Right ventricle myocardium inferior (tissue), 1 donor: ENCODE results near the gene QSOX2. TPM values are rescaled to one million over a fixed set of nuclear protein-coding genes. Genes with fewer than 3 reads are reported as not detected.

ENCODE experiments used
- ATAC-seq: fragments of 200-7000 bp; cut with Tn5 transposase; one replicate; pipeline ENCODE4 v1.9.1; 2020; ENCODE audit warnings: mild to moderate bottlenecking, moderate library complexity
- DNase-seq: peaks from one replicate; pipeline ENCODE4 v3.0.0; 2021; ENCODE audit errors: missing footprints
- intact Hi-C: fragments of 100-400 bp; cut with DNase I; formaldehyde crosslinking; loops from one replicate; pipeline ENCODE4 v1.11.0; 2022
- total RNA-seq: library from RNA; stranded (reverse); fragmentation: NEBNext Ultra II Directional; extraction: Animal tissue kit (Norgen Biotek cat#: 25700); gene quantifications from one replicate; pipeline ENCODE4 v1.2.1, GENCODE V29; 2021
- donor health status: DM: no; HTN: yes; CAD: no; lungs with severe emphysema.

The QSOX2 gene
- total RNA-seq, 1 donor from 2014 or later = 8.3 TPM

DNA sequence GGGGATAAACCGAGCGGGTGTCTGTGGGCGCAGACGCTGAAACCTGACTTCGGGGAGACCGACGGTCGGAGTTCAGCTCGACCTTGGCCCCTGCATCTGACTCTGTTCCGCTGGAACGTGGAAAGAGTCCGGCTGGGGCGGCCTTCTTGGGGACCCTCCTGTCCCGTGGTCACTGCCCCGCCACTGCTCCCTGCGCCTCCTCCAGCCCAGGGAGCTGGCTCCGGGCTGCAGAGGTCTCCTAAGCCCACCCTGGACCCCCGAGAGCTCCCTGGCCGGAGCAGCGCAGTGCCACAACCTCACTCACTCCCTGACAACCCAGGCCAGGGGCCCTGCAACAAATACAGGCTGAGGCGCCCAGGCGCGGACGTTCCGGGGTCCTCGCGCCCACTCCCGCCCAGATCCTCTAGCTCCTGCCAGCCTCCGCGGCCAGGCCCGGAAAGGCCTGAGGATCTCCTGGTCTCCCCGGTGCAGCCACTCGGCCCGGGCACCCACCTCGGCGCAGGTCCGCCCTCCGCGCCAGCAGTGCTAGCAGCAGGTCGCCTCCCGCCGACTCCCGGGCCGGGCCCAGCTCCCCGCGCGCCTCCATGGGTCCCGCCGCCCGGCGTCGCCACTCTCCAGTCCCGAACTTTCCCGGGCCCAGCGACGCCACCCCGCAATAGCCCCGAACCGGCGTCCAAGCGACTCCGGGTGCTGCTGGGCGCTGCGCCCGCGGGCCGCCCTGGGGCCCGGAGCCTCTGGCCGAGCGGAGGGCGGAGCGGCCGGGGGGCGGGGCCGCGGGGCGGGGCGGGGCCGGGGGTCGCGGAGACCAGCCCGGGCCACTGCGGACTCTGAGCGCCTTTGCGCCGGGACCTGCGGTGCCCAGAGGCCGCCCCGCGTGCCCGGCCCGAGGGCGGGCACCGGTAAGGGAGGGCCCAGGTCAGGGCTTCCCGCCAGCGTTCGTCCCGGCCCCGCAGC is 42.9 kb downstream of the QSOX2 start:
- DNase-seq (peak; percentile 55), ATAC-seq (no peak)
- intact Hi-C loops = no loop called here

DNA sequence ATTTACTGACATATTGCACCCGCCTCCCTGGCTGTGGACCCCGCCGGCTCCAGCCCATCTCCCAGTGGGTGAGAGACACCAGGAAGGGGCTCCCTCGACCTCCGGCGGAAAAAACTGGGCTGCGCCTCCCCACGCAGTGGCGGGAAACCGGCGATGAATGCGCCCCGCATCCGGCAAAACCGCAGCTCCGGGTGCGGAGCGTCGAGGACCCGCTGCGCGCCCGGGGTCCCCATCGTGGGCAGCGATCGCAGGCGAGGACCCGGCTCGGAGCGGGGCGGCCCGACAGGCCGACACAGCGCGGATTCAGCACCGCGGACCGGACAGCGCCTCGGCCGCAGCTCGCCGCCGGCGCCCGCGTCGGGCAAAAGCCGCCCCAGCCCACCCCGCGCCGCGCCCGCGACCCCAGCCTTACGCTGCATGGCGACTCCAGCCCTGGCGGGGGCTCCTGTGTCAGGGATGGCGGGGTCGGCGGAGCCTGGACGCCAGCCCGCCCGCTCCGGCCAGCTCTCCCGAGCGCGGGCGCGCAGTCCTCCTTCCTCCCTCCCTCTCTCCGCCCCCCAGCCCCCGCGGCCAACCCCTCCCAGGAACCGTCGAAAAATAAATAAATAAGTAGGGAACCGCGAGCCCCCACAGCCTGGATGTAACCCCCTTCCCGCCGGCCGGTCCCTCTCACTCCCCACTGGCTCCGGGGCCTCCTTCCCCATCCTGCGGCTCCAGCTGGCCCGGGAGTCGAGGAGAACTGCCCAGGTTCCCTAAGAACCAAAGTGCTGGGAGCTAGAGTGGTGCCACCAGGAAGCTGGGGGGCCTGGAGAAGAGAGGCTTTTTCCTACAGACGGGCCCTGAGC is 43.8 kb downstream of the QSOX2 start:
- intact Hi-C loops = no loop called here
- ATAC-seq = no peak
- DNase-seq = peak; percentile 40

DNA sequence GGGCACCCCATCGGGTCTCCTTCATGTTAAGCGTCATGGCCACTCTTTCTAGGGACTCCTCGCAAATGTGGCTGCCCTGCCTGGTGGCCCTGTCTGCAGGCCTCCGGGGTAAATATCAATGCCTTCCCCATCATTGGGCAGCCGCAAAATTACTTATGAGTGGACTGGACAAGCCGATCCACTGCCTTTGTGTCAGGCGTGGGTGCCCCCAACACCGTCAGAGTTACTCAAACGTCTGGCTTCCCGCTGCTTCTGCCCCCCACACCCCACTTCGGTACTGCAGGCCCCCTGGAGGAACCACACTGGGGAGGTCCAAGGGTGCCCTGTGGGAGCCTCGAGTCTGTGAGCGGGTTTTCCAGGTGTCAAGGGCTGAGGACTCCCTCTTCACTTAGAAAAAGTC is 44.4 kb downstream of the QSOX2 start:
- intact Hi-C loops = no loop called here
- DNase-seq = peak; percentile 23
- ATAC-seq = no peak

DNA sequence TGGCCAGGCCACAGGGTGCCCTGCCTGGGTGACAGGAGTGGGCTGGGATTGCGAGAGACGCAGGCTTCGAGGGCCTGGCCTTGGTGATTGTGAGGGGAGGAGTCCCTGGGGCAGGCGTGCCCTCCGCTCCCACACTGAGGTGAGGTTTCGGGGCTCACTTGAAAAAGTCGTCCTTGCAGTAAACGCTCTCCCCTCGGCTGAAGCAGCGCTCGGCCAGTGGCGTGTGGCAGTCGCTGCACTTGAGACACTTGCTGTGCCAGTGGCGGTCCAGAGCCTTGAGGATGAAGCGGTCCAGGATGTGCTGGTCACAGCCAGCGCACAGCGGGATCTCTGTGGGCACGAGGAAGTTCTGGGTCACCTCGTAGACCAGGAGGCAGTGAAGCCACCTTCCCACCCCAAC is 45.2 kb downstream of the QSOX2 start:
- intact Hi-C loops = no loop called here
- ATAC-seq (no peak), DNase-seq (peak; percentile 37)

DNA sequence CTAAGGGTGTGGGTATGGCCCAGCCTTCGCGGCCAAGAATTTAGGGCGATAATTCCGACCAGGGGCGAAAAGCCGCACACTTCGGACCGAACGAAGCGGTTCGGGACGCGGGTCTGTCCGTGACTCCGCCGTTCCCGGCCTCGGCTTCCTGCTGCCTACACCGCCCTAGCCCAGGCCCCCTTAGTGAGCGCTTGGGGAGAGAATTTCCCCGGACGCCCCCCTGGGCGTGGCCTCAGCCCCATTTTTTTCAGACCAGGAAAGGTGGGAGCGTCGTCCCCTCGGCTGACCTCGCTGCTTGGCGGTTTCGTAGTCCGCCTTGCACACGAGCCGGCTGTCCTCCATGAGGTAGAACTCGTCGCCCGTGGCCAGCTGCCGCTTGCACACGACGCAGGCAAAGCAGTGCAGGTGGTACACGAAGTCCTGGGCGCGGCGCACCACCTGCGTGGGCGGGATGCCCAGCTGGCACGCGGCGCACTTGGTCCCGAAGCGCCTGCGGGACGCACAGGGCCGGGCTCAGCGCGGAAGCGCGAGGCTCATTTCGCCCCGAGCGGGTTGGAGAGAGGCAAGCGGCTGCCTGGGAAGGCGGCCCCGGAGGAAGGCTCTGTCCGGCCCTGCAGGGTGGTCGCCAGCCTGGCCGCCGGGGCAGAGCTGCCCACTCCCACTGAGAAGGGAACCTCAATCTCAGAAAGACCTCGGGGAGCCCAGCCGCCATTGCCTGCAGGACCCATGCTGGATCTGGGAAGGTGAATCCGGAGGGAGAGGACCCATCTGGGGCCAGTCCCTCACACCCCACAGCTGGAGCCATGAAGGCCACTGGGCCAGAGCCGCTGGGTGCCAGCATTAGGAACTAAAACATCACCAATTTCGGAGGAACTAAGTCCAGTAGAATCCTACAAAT is 46.0 kb downstream of the QSOX2 start:
- intact Hi-C loops = no loop called here
- peak; percentile 52 for DNase-seq
- ATAC-seq = no peak

DNA sequence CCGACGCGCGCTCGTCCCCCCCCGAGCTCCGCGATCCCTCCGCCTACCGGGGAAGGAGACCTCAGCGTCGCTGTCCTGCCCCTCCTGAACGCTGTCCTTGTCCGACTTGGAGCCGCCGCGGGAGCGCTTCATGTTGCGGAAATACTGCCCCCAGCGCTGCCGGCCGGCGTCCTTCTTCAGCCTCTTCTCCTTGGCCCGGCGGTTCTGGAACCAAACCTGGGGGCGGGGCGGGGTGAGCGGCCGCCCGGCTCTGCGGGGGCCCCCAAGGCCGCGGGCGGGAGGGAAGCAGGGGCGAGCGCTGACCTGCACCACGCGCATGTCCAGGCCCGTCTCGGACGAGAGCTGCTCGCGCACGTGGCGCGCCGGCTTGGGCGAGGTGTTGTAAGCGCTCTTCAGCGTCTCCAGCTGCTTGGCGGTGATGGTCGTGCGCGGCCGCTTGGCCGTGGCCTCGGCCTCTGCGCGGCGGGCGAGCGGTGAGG is 47.0 kb downstream of the QSOX2 start:
- DNase-seq = peak; percentile 32
- no peak for ATAC-seq
- intact Hi-C loops = no loop called here

DNA sequence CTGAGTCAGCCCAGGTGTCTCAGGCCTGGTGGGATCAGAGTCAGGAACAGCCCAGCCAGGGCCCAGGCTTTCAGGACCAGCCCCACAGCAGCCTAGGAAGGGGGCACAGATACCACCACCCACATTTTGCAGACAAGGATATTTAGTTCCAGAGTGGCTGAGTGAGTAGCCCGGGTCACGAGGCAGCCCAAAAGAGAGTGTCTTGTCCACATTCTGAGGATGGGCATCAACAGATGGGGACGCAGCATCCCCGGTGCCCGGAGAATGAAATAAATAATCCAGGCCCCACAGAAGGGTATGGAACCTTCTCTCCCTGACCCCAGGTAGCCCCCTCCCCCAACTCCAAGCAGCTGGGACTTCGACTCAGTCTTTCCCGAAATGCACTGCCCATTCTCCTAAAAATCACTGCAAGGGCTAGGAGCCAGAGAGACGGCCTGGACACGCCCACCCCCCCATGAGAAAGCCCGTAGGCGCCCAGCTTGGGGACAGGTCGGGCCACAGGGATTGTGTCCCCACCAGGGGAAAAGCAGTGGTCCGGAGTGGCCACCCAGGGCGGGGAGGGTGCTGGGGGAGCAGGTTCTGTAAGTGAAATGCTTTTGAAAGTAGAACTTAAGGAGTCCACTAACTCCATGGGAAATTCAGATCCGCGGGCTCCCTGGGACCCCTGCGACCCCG is 47.5 kb downstream of the QSOX2 start:
- intact Hi-C loops = no loop called here
- ATAC-seq (no peak), DNase-seq (peak; percentile 39)

DNA sequence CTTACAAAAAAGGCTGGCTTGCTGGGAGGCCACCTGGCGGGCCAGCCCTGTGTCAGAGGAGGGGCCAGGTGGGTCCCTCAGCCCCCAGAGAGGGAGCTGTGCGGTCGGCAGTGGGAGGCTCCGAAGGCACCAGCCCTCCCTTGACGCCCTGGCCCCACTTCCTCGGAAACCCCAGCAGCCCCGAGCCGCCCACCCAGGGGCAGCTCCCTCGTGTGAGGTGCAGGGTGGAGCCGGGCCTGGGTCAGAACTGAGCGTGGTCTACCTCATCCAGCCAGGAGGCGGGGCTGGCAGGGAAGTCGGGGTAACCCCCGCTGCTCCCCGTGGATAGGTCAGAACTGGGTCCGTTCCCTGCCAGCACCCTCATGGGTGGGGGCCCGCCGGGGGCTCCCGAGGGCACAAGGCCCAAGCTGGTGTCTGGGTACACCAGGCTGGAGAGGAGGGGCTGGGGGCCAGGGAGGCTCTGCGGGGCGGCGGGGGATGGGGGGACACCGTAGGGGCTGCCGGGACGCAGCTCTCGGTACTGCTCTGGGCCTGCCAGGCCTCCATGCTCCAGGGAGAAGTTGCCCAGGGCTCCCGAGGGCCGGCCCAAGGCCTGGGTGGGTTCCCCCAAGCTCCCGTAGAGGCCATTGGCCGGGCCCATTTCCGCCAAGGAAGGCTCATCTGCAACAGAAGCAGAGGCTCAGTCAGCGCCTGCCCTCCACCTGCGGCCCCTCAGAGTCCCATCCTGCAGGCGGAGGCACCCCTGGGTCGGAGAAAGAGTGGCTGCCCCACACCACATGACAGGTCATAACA is 48.3 kb downstream of the QSOX2 start:
- ATAC-seq (no peak), DNase-seq (peak; percentile 23)
- intact Hi-C loops = no loop called here

DNA sequence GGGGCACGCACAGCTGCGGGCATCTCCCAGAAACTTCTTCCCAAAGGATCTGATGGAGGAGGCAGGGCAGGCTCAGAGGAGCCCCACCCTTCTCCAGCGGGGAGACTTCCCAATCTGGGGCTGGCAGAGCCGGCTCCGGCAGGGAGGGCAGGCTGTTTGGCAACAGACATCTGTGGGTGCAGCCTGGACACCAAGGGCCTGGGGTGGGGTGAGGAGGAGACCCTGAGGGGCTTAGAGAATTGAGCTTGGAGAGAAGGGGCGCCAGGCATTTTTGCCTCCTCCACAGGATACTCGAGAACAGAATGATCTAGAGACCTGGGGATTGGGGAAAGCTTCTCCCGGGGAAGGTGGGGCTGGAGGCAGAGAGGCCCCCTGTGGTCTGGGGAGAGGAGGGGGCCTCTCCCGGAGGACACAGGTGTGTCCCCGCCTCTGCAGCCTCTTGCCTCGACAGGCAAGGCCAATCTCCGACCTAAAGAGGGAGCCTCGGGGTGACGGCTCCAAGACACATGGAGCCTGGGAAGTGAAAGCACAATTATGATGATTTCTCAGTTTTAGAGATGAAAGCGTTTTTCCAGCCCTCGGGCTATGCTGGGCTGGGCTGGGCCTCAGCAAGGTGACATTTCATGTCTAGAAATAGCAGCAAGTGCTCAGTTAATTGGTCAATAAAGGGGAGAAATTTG is 49.1 kb downstream of the QSOX2 start:
- intact Hi-C loops = no loop called here
- DNase-seq = peak; percentile 60
- no peak for ATAC-seq

DNA sequence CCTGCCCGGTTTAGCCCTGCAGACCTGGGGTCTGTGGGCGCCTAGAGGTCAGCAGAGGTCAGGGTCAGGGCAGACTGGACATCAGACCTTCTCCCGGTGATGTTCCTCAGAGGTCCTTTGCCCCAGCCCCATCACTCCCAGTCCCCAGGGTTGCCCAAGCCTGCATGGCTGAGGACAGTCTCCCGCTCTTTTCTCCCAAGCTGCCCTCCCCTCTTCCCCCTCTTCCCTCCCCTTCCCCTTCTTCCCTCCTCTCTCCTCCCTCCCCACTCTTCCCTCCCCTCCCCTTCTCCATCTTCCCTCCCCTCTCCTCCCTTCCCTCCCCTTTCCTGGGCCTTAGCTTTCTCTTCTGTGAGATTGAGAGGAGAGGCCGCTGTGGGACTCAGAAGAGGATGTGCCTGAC is 51.1 kb downstream of the QSOX2 start:
- intact Hi-C loops = no loop called here
- ATAC-seq = no peak
- DNase-seq = no peak

DNA sequence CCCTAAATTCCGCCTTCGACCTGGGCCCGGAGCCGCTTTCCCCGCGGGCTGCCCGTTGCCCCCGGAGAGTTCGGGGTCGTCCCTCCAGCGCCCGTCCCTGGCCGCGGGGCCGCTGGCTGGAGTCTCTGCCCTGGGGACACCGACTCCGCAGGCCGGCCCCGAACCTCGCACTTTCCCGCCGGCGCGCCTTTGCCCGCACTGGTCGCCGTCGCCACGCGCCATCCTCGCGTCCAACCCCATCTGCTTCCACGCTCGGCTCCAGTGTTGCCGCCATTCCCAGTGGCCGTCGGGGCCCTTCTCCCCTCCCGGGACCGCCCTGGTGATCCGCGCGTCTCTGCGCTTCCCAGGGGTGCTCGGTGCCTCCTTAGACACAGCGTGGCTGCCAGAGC is 51.7 kb downstream of the QSOX2 start:
- intact Hi-C loops = no loop called here
- ATAC-seq (no peak), DNase-seq (peak; percentile 6)

DNA sequence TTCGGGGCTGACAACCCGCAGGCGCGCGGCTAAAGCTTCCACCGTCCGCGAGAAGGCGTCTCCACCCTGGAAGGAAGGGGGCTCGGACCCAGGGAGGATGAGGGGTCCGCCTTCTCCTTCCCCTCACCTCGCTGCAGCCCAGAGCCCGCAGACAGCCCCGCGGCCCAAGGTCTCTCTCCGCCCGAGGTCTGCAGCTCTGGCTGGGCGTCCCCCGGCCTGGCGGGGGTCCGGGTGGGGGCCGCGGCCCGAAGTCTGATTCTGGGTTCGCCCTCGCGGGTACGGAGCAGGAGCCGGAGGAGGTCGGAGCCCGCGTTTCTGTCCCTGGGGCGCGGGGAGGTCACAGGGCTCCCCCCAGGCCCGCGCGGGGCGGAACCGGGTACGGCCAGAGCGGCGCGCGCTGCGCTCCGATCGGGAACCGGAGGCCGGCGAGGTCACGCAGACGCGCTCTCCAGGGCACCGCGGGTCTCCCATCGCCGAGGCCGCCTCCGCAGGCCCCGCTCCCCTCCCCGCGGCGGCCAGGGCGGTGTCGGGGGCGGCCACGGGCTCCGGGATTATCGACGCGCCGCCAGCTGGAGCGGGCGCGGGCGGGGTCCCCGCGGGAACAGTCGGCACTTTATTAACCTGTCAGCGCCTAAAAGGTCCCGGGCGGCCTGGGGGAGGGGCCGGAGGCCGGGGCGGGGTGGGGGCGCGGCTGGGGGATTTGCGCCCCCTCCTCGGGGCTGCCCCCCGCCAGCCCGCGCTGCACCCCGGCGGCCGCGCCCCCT is 52.3 kb downstream of the QSOX2 start:
- no peak for DNase-seq
- intact Hi-C loops = no loop called here
- no peak for ATAC-seq

DNA sequence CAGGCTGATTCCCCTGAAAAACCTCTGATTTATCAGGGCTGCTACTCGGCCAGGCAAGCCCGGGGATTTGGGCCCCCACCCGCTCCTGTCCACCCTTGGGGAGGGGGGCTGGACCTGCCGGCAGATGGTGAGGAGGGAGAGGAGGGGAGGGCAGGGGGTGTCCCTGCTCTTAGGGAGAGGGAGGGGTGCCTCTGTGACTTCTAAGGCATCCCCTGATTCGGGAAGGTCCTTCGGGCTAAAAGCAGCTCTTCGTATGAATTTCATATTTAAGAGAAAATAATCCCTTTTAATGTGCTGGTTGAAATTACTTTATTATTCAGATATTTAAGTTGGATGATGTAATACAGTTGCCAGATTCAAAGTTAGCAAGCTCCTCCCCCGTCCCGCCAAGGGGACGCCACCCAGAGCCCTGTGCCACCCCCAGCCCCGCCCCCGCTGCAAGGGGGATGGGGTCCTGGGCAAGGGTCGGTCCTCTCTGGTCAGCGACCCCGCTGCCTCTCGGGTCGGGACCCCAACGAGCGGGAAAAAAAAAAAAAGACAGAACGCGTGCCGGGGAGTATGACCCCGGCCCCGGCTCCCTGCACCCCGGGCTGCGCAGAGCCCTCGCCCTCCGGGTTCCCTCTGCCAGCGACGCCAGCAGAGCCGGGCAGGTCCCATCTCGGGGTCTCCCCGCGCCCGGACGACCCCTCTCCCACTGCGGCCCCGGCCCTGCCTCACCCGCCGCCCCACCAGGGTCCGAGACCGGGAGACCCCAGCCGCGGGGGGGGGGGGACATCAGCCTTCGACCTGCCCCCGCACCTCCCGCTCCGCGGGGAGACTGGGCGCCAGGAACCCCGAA is 53.1 kb downstream of the QSOX2 start:
- ATAC-seq (no peak), DNase-seq (peak; percentile 32)
- intact Hi-C loops = no loop called here

DNA sequence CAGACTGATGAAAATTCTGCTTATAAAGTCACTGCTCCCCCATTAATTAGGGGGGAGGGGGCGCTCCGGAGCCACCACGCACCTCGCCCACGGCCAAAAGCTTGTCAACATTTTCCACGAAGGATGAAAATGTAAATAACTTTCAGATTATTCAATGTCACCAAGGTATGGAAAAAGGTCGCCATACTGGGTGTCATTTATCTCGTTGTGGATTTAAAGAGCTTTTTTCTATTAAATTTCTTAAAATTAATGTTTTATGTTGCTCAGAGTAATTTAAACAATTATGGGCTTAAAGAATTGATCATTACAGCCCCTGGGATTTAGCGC is 53.7 kb downstream of the QSOX2 start:
- DNase-seq = no peak
- intact Hi-C loops = no loop called here
- ATAC-seq = no peak

DNA sequence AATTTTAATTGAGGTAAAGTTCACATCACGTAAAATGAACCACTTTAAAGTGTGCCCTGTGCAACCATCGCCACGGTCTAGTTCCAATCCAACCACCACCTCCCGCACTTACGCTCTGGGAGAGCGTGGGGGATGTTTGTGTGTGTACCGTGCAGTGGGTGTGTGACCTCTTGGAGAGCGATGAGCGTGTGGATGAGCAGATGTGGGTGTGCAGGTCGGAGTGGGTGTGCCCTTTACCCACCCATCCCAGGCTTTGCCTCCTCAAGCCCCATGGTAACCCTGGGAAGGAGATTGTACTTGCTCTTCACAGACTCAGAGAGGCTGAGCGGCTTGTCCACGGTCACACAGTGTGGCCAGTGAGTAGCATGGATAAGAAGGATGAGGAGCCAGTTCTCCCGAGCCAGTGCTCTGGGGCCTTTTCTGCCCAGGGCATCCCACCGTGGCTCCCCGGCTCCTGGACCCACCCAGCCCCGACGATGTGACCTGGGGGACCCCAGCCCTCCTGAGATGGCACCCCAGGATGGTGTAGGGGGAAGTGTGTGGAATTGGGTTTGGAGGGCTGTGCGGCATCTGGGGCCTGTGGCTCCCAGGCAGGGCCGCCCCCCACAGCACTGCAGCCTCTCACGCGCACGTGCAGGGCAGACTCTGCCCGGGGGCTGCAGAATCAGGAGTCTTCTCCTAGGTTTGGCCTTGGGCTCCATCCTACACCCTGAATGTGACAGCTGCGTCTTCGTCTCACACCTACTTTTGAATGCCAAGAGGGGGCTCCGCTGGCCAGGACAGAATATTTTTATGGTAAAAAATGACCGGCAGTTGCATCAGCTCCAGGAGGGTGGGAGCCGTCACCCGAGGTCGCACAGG is 54.3 kb downstream of the QSOX2 start:
- intact Hi-C loops = no loop called here
- no peak for ATAC-seq
- peak; percentile 35 for DNase-seq
